Thyroid gland (tissue), 4 donors: ENCODE data around the gene POLR2L.
A peak's percentile ranks its signal among the peaks of the same experiment; 100 is the strongest.

Experiments used
- CTCF ChIP-seq, 6 experiments: fragments of 200-600 bp in 3 of 6; fragments of 450-650 bp in 3 of 6; sonication (generic) in 3 of 6; IDR thresholded peaks; one replicate each; pipeline ENCODE4 v1.5.1; 2016 to 2019; ENCODE audit warnings: antibody characterized with exemption in 6 of 6, mild to moderate bottlenecking in 2 of 6, inconsistent platforms in 1 of 6, moderate library complexity in 1 of 6
- POLR2A ChIP-seq, 2 donors: fragments of 450-650 bp; IDR thresholded peaks; one replicate each; pipeline ENCODE4 v1.6.1; 2017; ENCODE audit warnings: antibody characterized with exemption in 2 of 2, mild to moderate bottlenecking in 2 of 2, moderate library complexity in 1 of 2

GRCh38 chr11:848380-848931, 6.1 kb upstream of the POLR2L start:
- TF ChIP-seq CTCF (IDR thresholded peaks at IDR 0.05) (peak; percentile 62 to 93 (median 76)), POLR2A (IDR thresholded peaks at IDR 0.05) (no peak)
